BLaER1 treated with 17β-estradiol and CSF1 and Interleukin-3, amounts not matched to agents 10 nM and 100 nM (cell line): ENCODE results near the gene DUSP12.
A peak's percentile ranks its signal among the peaks of the same experiment; 100 is the strongest.
"Not testable (repeated sequence)": the region's sequence is repeated elsewhere in the genome, so short reads cannot be mapped to it uniquely, and the experiment has no call there.

Source experiments
- H3K27ac ChIP-seq, 11 experiments: shearing (Covaris generic); formaldehyde crosslinking; 2 replicates each; pipeline ENCODE4 v1.8.1; 2022
- H3K27me3 ChIP-seq, 11 experiments: shearing (Covaris generic); formaldehyde crosslinking; 2 replicates each; pipeline ENCODE4 v1.8.1; 2022
- H3K36me3 ChIP-seq, 11 experiments: shearing (Covaris generic); formaldehyde crosslinking; 2 replicates each; pipeline ENCODE4 v1.8.1; 2022
- H3K4me1 ChIP-seq, 10 experiments: shearing (Covaris generic); formaldehyde crosslinking; 2 replicates each; pipeline ENCODE4 v1.8.1; 2022
- H3K4me2 ChIP-seq, 11 experiments: shearing (Covaris generic); formaldehyde crosslinking; 2 replicates each; pipeline ENCODE4 v1.8.1; 2022
- H3K4me3 ChIP-seq, 10 experiments: shearing (Covaris generic); formaldehyde crosslinking; 2 replicates each; pipeline ENCODE4 v1.8.1; 2022
- H3K9ac ChIP-seq, 11 experiments: shearing (Covaris generic); formaldehyde crosslinking; 2 replicates each; pipeline ENCODE4 v1.8.1; 2022
- H3K9me3 ChIP-seq, 11 experiments: shearing (Covaris generic); formaldehyde crosslinking; replicated peaks in 1 of 11; 2 replicates each; pipeline ENCODE4 v1.8.1; 2022
- H4K20me1 ChIP-seq, 11 experiments: shearing (Covaris generic); formaldehyde crosslinking; 2 replicates each; pipeline ENCODE4 v1.8.1; 2022
- Cebpa-rat ChIP-seq, 11 experiments: shearing (Covaris generic); IDR thresholded peaks; 2 replicates each; pipeline ENCODE4 v1.8.1; 2022

The DUSP12 gene

DNA sequence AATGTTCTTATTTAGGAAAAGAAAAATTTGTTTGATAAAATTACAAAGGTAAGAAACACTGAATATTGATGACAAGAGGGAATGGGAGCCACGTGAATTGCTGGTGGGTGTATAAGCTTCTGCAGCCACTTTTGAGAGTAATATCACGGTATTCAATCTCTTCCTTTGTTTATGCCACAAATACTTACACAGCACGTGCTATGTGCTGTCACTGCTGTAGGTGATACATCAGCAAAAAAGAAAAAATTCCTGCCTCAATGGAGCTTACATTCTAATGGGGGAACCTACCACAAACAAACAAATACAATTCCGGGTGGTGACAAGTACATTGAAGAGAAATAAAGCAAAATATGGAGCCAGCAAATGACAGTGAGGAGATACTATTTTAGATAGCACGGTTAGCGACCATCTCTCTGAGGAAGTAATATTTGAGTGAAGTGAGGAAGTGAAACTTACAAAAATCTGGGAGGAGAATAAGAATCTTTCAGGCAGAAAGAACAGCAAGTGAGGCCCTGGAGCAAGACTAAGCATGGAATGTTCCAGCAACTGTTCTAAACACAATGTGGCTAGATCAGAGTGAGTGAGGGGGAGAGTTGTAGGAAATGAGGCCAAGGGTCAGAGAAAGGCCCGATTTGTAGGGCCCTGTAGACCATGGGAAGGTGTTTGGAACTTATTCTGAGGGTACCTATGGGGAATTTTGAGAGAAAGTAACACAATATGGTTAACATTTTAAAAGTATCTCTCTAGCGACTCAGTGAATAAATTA lies 30.8 kb upstream of the DUSP12 start:
- H3K4me3 ChIP-seq: no peak overlapping the region; a peak in 1 of 20 replicates
- H3K9ac ChIP-seq: no peak overlapping the region
- peak overlapping the region in 5 of 11 experiments; percentile 34 to 54 (median 42); a peak in 6 of 22 replicates for H3K27ac ChIP-seq
- peaks cover 30 to 54% (median 43%) of the 10 kb centered on the region in 10 experiments for H3K4me1 ChIP-seq
- no peaks in the 10 kb centered on the region for H3K9me3 ChIP-seq
- TF ChIP-seq Cebpa-rat (IDR thresholded peaks at IDR 0.05): no peak
- H4K20me1 ChIP-seq: peaks cover 0 to 35% (median 0%) of the 10 kb centered on the region in 11 experiments; a peak in 5 of 22 replicates
- peak overlapping the region; percentile 51 to 79 (median 71) for H3K4me2 ChIP-seq
- peaks cover 0 to 99% (median 0%) of the 10 kb centered on the region in 11 experiments; a peak in 8 of 22 replicates for H3K27me3 ChIP-seq
- no peaks in the 10 kb centered on the region for H3K36me3 ChIP-seq

- H3K9ac ChIP-seq: no peak overlapping the region
- peaks cover 0 to 99% (median 0%) of the 10 kb centered on the region in 11 experiments; a peak in 8 of 22 replicates for H3K27me3 ChIP-seq
- no peak overlapping the region for H3K4me3 ChIP-seq
- H3K27ac ChIP-seq: peak overlapping the region in 2 of 11 experiments; percentile 11 to 54; a peak in 1 of 22 replicates
- H3K36me3 ChIP-seq: no peaks in the 10 kb centered on the region
- H4K20me1 ChIP-seq: peaks cover 0 to 37% (median 0%) of the 10 kb centered on the region in 11 experiments; a peak in 5 of 22 replicates
- H3K9me3 ChIP-seq: no peaks in the 10 kb centered on the region
- TF ChIP-seq Cebpa-rat (IDR thresholded peaks at IDR 0.05): no peak
- peak overlapping the region; percentile 51 to 79 (median 71) for H3K4me2 ChIP-seq
- H3K4me1 ChIP-seq: peaks cover 30 to 54% (median 43%) of the 10 kb centered on the region in 10 experiments
These were observed 30.3 kb upstream of the DUSP12 start for GRCh38 chr1:161719325-161719611.

DNA sequence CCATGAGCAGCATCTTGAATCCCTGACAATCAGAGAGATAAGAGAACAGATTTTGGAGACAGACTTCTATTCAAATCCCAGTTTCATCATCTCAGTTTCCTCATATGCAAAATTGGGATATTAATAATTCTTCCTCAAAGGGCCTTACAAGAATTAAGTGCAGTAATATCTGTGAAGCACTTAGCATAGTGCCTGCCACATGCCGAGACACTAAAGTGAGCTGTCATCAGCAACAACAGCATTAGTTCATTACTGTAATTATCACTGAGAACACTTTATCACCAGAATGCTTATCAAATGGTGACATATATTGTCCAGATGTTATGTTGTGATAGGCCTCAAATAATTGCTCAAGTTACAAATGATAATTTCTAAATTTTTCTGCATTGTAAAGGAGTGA lies 29.2 kb upstream of the DUSP12 start:
- no peak for TF ChIP-seq Cebpa-rat (IDR thresholded peaks at IDR 0.05)
- peak overlapping the region in 7 of 11 experiments; percentile 3 to 76 (median 27); a peak in 7 of 22 replicates for H3K4me2 ChIP-seq
- no peak overlapping the region for H3K27ac ChIP-seq
- H3K4me3 ChIP-seq: no peak overlapping the region
- H3K9ac ChIP-seq: no peak overlapping the region
- H3K36me3 ChIP-seq: no peaks in the 10 kb centered on the region
- H4K20me1 ChIP-seq: peaks cover 0 to 41% (median 0%) of the 10 kb centered on the region in 11 experiments; a peak in 5 of 22 replicates
- H3K4me1 ChIP-seq: peaks cover 40 to 57% (median 47%) of the 10 kb centered on the region in 10 experiments
- H3K27me3 ChIP-seq: peaks cover 0 to 99% (median 0%) of the 10 kb centered on the region in 11 experiments; a peak in 8 of 22 replicates
- H3K9me3 ChIP-seq: no peaks in the 10 kb centered on the region

DNA sequence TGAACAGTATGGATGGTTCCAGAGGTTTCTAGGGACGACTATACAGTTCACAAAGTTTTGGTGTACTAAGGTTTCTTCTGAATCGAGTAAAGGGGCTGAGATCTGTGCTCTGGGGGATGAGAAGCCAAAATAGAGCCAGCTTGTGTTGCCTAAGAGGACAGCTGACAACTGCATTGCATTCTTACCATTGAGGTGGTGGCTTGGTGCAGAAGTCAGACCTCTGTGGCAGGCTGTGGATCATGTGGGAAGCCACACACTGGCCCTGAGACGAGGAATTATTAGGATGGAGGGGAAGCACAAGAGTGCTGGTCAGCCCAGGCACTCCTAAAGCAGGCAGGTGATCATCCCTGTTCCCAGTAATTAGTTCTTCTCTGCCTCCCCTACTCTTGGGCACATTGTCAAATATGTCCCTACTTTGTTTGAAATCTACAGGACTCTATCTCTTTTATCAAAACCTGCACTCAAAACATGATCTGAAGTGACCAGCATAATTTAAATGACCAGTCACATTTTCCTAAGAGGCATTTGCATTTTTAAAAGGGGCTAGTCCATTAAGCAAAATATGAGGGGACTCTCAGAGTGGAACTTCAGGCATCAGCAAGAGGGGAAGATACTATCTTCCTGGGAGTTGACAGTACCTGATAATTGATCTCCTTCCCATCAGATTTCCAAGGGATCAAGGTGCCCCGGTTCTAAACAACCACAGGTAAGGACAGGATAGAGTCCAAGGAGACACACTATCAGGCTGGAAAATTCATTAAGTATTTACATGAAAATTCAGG lies 28.4 kb upstream of the DUSP12 start, which contains the start of gene FCRLB:
FCRLB (plus strand) TSS at position 589 of the 782 bp plus-strand sequence. CDS start 1,129 bp downstream, outside the sequence.
- Histone ChIP-seq H3K4me2 (peak within 1 kb of the TSS in 10 of 11 experiments; percentile 11 to 80 (median 49); a peak in 18 of 22 replicates), H3K4me1 (peaks cover 48 to 64% (median 53%) of the 10 kb centered on the region in 10 experiments), H3K9ac (no peak within 1 kb of the TSS), H3K27me3 (peaks cover 0 to 99% (median 0%) of the 10 kb centered on the region in 11 experiments; a peak in 9 of 22 replicates), H3K4me3 (no peak within 1 kb of the TSS), H3K27ac (no peak within 1 kb of the TSS), H4K20me1 (peaks cover 0 to 48% (median 0%) of the 10 kb centered on the region in 11 experiments; a peak in 5 of 22 replicates), H3K9me3 (no peaks in the 10 kb centered on the region), H3K36me3 (no peaks in the 10 kb centered on the region)
- TF ChIP-seq Cebpa-rat (IDR thresholded peaks at IDR 0.05): no peak

GRCh38 chr1:161721738-161722343 lies 27.7 kb upstream of the DUSP12 start:
- Histone ChIP-seq H3K36me3 (no peaks in the 10 kb centered on the region), H3K27ac (no peak overlapping the region), H3K9ac (no peak overlapping the region), H3K27me3 (peaks cover 0 to 99% (median 0%) of the 10 kb centered on the region in 11 experiments; a peak in 9 of 22 replicates), H3K4me2 (peak overlapping the region in 9 of 11 experiments; percentile 11 to 80 (median 45); a peak in 16 of 22 replicates), H4K20me1 (peaks cover 0 to 54% (median 0%) of the 10 kb centered on the region in 11 experiments; a peak in 5 of 22 replicates), H3K4me1 (peaks cover 48 to 70% (median 60%) of the 10 kb centered on the region in 10 experiments), H3K4me3 (no peak overlapping the region), H3K9me3 (no peaks in the 10 kb centered on the region)
- no peak for TF ChIP-seq Cebpa-rat (IDR thresholded peaks at IDR 0.05)

- H3K4me2 ChIP-seq: peak overlapping the region in 9 of 11 experiments; percentile 11 to 80 (median 45); a peak in 14 of 22 replicates
These were observed 27.2 kb upstream of the DUSP12 start for GRCh38 chr1:161722406-161722805.

GRCh38 chr1:161723459-161724141 lies 26.0 kb upstream of the DUSP12 start:
- H3K4me3 ChIP-seq: no peak overlapping the region
- no peak overlapping the region for H3K27ac ChIP-seq
- no peak for TF ChIP-seq Cebpa-rat (IDR thresholded peaks at IDR 0.05)
- H3K27me3 ChIP-seq: peaks cover 0 to 99% (median 0%) of the 10 kb centered on the region in 11 experiments; a peak in 11 of 22 replicates
- peaks cover 0 to 65% (median 0%) of the 10 kb centered on the region in 11 experiments; a peak in 5 of 22 replicates for H4K20me1 ChIP-seq
- H3K4me1 ChIP-seq: peaks cover 46 to 67% (median 58%) of the 10 kb centered on the region in 10 experiments
- no peak overlapping the region for H3K4me2 ChIP-seq
- H3K36me3 ChIP-seq: no peaks in the 10 kb centered on the region
- no peaks in the 10 kb centered on the region for H3K9me3 ChIP-seq
- no peak overlapping the region for H3K9ac ChIP-seq

More at GRCh38 chr1:161722406-161722805, 27.2 kb upstream of the DUSP12 start:
- Histone ChIP-seq H3K4me1 (peaks cover 51 to 74% (median 63%) of the 10 kb centered on the region in 10 experiments), H3K27me3 (peaks cover 0 to 99% (median 0%) of the 10 kb centered on the region in 11 experiments; a peak in 10 of 22 replicates), H4K20me1 (peaks cover 0 to 58% (median 0%) of the 10 kb centered on the region in 11 experiments; a peak in 5 of 22 replicates), H3K36me3 (no peaks in the 10 kb centered on the region), H3K9ac (no peak overlapping the region), H3K27ac (no peak overlapping the region), H3K4me3 (no peak overlapping the region), H3K9me3 (no peaks in the 10 kb centered on the region)
- no peak for TF ChIP-seq Cebpa-rat (IDR thresholded peaks at IDR 0.05)

DNA sequence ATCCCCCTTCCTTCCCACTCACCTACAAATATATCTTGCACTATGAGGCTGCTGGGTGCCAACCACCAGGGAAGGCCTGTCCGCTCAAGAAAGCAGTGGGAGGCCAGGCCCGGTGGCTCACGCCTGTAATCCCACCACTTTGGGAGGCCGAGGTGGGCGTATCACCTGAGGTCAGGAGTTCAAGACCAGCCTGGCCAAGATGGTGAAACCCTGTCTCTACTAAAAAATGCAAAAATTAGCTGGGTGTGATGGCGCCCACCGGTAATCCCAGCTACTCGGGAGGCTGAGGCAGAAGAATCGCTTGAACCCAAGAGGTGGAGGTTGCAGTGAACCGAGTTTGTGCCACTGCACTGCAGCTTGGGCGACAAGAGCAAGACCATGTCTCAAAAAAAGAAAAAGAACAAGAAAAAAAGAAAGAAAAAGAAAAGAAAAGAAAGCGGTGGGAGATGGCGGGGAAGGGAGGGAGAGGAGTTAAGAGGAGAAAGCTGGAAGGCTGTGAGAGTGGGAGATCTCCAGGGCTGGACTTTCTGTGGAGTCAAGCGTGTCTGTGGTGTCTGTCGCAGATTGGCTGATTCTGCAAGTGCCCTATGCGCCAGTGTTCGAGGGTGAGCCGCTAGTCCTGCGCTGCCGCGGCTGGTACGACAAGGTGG lies 24.2 kb upstream of the DUSP12 start:
- H3K4me2 ChIP-seq: peak overlapping the region; percentile 90 to 100 (median 99)
- peak overlapping the region in 4 of 11 experiments; percentile 78 to 84 (median 81); a peak in 9 of 22 replicates for H3K9ac ChIP-seq
- H4K20me1 ChIP-seq: peaks cover 0 to 57% (median 0%) of the 10 kb centered on the region in 11 experiments; a peak in 5 of 22 replicates
- H3K4me1 ChIP-seq: peaks cover 28 to 58% (median 45%) of the 10 kb centered on the region in 10 experiments
- peaks cover 0 to 100% (median 0%) of the 10 kb centered on the region in 11 experiments; a peak in 11 of 22 replicates for H3K27me3 ChIP-seq
- H3K4me3 ChIP-seq: peak overlapping the region; percentile 52 to 81 (median 71); a peak in 18 of 20 replicates
- H3K9me3 ChIP-seq, H3K36me3 ChIP-seq: not testable (repeated sequence)
- H3K27ac ChIP-seq: peak overlapping the region in 2 of 11 experiments; percentile 71; a peak in 2 of 22 replicates
